Activated CD8-positive, alpha-beta memory T cell treated with anti-CD3 and anti-CD28 coated beads, Interleukin-2, amount 50 U/mL, for 24 hours (primary cell): ENCODE results near the gene CLIP3.

Experiments
- DNase-seq: peaks from one replicate; pipeline ENCODE4 v3.0.0-alpha.2; 2020; ENCODE audit errors: extremely low read depth

CLIP3 gene

GRCh38 chr19:36009633-36010379 lies 22.9 kb downstream of the CLIP3 start:
- DNase-seq: no peak

- no peak for DNase-seq
These were observed 23.5 kb downstream of the CLIP3 start for GRCh38 chr19:36009220-36009619.

DNA sequence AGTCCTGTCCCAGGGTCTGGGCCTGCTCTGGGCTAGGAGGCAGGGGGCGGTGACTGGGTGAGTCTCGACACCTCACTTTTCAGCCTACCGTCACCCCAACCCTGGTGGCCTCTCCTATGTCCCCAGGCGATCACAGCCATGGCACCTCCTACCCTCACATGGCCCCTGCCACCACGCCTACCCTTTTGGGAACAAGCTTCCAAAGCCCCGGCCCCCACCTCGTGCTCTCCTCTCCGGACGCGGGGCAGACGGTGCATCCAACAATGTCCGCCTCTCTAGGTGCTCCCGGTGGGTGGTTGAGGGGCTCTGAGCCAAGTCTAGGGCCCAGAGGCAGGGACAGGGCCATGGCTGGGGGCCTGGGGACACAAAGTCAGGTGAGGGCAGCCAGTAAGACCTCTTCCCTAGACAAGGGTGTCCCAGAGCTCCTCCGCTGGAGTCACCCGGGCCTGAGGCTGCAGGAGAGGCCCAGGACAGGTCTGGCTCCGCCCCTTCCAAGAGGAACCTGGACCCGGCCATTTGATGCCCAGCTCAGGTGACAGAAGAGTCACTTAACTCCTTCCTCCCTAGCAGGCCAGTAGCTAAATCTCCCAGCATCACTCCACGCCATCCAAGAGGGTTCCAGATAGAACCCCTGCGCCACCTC lies 24.2 kb downstream of the CLIP3 start, which contains the start of gene SYNE4:
SYNE4 (minus strand) TSS at position 478 of the 643 bp plus-strand sequence; CDS start at position 346, 132 bp downstream.
- no peak for DNase-seq

DNA sequence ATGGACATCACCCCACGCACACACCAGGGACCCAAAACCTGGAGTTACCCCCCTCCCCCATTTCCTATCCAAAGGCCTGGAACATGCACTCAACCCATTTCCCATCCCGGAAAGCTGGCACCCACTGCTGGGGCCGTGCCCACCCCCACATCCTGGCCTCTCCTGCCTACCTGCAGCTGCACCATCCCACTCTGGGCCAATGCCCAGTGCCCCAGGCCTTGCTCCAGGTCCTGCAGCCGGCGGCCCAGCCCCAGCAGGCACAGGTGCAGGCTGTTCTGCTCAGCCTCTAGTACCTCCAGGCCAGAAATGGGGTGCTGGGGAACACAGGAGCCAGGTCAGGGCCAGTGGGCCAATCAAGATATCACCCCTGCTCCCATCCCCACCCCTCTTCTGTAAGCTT lies 25.7 kb downstream of the CLIP3 start:
- DNase-seq: no peak

- DNase-seq: no peak
These were observed 29.4 kb downstream of the CLIP3 start for GRCh38 chr19:36003284-36003683.

GRCh38 chr19:36001605-36002004 lies 31.1 kb downstream of the CLIP3 start:
- no peak for DNase-seq

- DNase-seq: no peak
These were observed 35.9 kb downstream of the CLIP3 start for GRCh38 chr19:35996777-35997176.

DNA sequence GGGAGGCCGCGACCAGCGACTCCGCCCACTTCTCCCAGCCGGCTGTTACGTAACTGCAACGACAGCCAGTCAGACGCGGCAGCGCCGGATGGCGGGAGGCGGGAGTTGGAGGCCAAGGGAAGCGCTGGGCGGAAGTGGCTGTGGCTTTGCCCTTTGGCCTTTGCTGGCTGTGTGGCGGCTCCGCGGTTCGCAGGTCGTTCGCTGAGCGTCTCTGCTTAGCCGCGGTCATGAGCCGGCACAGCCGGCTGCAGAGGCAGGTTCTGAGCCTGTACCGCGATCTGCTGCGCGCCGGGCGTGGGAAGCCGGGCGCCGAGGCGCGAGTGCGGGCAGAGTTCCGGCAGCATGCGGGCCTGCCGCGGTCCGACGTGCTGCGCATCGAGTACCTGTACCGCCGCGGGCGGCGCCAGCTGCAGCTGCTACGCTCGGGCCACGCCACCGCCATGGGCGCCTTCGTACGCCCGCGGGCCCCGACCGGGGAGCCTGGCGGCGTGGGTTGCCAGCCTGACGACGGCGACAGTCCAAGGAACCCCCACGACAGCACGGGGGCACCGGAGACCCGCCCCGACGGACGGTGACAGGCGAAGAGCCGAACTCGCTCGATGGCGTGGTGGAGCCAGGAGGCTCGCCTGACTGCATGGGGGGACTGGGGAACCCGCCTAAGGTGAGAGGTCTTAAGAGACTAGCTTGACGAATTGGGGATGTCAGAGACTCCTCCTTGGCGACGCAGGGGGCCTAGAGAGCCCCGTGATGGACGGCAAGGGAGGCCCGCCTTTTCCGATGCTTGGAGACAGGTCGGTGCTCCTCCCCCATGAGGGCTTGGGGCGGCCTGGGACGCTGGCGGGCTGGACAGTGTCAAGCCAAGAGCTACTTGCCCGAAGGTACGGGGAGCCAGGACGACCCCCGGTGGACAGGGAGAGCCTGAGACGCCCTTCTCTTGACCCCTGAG lies 37.4 kb downstream of the CLIP3 start, which contains the start of gene SDHAF1:
SDHAF1 (plus strand) TSS at position 141 of the 946 bp plus-strand sequence; CDS start at position 228, 87 bp downstream.
- DNase-seq: peak; percentile 91

DNA sequence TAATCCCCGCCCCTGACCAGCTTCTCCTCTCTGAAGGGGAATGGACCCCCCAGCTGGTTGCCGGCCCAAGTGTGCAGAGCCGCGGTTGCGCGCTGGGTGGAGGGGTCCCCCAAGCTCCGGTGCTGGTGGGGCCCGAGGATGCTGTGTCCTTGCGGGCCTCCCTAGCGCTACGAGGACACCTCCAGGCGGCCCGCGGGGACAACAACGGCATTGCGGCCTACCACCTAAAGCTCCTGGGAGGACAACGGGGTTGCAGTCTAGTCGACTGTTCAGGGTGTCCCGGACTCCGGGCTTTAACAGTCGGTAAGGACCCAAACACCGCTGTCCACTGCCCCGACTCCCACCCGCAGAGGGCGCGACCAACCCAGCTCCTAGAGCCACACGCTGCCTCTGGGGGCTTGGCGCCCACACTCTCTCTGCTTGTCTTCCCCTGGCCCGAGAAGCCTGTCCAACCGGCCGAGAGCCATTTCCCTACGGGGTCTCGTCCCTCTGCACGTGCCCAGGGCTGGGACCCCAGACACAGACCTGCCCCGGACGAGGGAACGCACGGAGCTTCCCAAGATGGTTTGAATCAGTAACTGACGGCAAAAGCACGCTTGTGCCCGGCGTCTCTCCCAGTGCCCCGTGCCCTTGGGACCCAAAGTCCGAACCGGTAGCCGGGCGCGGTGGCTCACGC lies 38.6 kb downstream of the CLIP3 start:
- DNase-seq: no peak

- DNase-seq: no peak
These were observed 39.5 kb downstream of the CLIP3 start for GRCh38 chr19:35992907-35993765.

GRCh38 chr19:35991731-35992450 lies 40.8 kb downstream of the CLIP3 start:
- DNase-seq: no peak

- DNase-seq: no peak
These were observed 41.6 kb downstream of the CLIP3 start for GRCh38 chr19:35990771-35991730.

- DNase-seq: no peak
These were observed 42.5 kb downstream of the CLIP3 start for GRCh38 chr19:35990156-35990555.

GRCh38 chr19:35988824-35989223 lies 43.8 kb downstream of the CLIP3 start:
- DNase-seq: no peak

DNA sequence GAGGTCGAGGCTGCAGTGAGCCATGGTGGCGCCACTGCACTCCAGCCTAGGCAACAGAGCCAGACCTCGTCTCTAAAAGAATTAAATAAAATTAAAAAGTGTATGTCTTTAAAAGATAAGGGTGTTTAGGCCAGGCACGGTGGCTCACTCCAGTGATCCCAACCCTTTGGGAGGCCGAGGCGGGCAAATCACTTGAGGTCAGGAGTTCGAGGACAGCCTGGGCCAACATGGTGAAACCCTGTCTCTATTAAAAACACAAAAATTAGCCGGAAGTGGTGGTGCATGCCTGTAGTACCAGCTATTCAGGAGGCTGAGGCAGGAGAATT lies 45.1 kb downstream of the CLIP3 start:
- DNase-seq: no peak

GRCh38 chr19:35986664-35987570 lies 45.8 kb downstream of the CLIP3 start:
- no peak for DNase-seq

DNA sequence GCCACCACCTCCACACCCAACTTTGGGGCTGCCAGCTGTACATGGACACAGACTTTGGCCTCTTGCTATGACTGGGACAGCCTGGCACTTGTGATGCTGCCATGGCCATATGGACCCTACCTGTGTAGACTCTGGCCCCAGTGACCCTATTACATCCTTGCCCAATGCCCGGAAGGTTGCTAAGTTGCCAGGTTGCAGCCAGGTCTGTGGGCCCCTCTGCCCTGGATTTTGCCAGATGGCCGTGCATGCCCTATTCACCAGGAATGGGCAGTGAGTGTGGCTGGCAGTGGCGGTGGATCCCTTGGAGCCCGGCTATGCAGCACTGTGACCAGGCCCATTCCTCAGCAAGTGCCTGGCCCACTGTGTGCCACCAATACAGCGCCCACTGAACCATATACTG lies 46.6 kb downstream of the CLIP3 start:
- no peak for DNase-seq

DNA sequence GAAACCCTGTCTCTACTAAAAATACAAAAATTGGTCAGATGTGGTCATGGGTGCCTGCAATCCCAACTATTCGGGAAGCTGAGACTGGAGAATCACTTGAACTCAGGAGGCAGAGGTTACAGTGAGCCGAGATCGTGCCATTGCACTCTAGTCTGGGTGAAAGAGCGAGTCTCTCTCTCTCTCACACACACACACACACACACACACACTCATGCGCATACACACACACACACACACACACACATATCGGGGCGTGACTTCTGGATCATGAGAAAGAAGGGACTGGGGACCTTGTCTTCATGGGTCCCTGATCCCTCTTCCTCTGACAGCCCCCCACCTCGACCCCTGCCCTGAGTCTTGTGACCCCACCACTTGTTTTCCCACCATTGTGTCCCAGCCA lies 49.5 kb downstream of the CLIP3 start:
- no peak for DNase-seq
